GM18511 (cell line): Measurements from ENCODE around the gene POLR2J3.
"Not testable (repeated sequence)": the region's sequence is repeated elsewhere in the genome, so short reads cannot be mapped to it uniquely, and the experiment has no call there.

Experiments used
- ATAC-seq: cut with Tn5 transposase; IDR thresholded peaks from one replicate; pipeline ENCODE4 v1.9.1; 2021; ENCODE audit warnings: mild to moderate bottlenecking, moderate library complexity; ENCODE audit not compliant: unreplicated experiment

POLR2J3 gene

GRCh38 chr7:102572261-102573239, at the start of gene POLR2J3:
TSS of gene POLR2J3 (minus strand) at chr7:102572583. CDS start at chr7:102572521, 62 bp downstream.
- peak; percentile 92 for ATAC-seq

- not testable (repeated sequence) for ATAC-seq
Measured at GRCh38 chr7:102618122-102618521, 45.7 kb upstream of the POLR2J3 start.

- ATAC-seq = peak; percentile 65
Measured at GRCh38 chr7:102616507-102617125, 44.2 kb upstream of the POLR2J3 start, which contains the start of gene RASA4. TSS of gene RASA4 (minus strand) at chr7:102616756. CDS start at chr7:102616689, 67 bp downstream.

- not testable (repeated sequence) for ATAC-seq
Measured at GRCh38 chr7:102615930-102616329, 43.5 kb upstream of the POLR2J3 start.

GRCh38 chr7:102614873-102615272, 42.5 kb upstream of the POLR2J3 start:
- ATAC-seq = not testable (repeated sequence)

GRCh38 chr7:102614346-102614697, 41.9 kb upstream of the POLR2J3 start:
- ATAC-seq = peak; percentile 30

DNA sequence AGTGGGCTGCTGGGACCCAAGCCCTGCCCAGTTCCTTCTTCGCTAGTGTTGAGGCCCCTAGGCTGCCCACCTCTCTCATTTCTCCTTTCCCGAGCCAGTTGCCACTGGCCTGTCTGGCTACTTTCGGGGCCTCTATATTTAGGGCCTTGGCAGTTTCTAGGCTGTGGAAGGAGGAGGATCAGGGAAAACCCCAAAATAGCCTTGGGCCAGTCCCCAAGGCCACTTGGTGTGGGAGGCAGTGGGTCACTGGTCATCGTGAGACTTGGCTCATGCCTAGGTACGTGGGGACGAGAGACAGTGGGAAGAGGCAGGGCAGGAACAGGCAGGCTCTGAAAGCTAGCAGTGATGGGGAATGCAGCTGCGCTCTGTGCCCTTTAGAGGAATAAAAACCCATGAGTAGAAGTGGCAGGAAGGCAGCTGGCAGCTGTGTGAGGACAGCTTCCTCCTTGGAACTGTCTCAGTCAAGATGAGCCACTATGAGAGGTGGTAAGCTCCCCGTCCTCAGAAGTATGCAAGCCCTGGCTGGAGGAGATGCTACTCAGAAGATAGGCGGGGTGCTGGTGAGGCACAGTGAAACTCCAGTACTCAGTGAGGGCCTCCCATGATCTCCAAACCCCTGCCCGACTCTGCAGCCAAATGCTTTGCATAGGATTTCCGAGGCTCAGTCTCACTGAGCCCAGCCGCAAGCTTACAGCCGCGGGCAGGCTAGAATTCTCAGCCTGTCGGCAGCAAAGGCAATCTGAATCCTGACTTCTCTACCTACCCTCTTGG, 41.4 kb upstream of the POLR2J3 start:
- ATAC-seq = peak; percentile 70

DNA sequence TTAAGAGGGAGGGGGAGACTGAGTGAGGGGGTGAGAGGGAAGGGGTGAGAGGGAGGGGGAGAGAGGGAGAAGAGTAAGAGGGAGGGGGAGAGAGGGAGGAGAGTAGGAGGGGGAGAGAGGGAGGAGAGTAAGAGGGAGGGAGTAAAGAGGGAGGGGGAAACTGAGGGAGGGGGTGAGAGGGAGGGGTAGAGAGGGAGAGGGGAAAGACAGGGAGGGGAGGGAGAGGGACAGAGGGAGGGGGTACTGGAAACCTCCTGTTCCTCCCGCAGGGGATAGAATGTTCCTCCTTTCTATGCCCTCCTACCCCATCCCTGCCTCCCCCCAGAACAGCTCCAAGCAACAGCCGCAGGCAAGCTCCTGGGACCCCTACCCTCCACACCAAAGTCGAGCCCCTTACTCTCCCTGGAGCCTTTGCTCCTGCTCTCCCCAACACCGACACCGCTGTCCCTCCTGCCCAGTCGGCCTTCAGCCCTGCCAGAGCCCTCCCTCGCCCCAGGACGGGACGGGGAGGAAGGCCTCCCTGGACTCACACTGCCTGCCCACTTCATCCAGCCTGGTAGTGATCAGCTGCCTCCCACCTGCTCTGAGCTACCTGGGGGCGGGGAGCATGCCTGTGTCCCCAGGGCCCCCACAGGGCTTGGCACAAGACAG, 39.4 kb upstream of the POLR2J3 start:
- not testable (repeated sequence) for ATAC-seq

DNA sequence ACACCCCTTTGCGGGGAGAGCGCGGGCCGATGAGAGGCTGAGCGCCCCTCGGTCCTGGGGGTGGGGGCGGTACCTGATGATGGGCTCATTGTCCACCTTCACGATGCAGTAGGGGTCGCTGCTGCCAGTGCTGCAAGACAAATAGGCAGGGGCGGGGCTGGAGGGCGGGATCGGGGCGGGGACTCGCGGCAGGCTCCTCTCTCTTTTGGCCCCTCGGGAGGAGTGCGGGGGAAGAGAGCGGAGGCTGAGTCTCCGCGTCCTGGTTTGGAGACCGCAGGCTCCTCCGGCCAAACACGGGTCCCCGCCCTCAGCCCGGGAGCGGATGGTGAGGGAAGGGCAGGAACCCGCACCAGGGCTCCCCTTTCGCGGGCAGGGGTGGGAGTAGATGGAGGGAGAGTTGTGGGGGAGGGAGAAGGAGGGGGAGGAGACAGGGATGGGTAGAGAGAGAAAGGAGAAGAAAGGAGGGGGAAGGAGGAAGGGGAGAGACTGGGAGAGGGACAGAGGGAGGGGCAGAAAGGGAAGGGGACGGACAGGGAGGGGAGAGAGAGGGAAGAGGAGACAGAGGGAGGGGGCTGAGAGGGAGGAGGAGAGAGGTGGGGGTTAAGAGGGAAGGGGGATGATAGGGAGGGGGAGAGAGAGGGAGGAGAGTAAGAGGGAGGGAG, 38.8 kb upstream of the POLR2J3 start:
- ATAC-seq = peak; percentile 40

- ATAC-seq = not testable (repeated sequence)
Measured at GRCh38 chr7:102610441-102610840, 38.1 kb upstream of the POLR2J3 start.

DNA sequence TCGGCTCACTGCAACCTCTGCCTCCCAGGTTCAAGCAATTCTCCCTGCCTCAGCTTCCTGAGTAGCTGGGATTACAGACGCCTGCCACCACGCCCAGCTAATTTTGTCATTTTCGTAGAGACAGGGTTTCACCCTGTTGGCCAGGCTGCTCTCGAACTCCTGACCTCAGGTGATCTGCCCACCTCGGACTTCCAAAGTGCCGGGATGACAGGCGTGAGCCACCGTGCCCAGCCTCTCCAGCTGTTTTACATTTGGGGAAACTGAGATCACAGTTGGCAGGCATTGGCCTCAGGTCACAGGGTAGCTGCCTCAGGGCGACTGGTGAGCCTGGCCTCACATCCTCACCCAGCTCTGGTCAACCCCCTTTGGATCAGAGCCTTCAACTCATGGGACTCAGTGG, 37.4 kb upstream of the POLR2J3 start:
- not testable (repeated sequence) for ATAC-seq

DNA sequence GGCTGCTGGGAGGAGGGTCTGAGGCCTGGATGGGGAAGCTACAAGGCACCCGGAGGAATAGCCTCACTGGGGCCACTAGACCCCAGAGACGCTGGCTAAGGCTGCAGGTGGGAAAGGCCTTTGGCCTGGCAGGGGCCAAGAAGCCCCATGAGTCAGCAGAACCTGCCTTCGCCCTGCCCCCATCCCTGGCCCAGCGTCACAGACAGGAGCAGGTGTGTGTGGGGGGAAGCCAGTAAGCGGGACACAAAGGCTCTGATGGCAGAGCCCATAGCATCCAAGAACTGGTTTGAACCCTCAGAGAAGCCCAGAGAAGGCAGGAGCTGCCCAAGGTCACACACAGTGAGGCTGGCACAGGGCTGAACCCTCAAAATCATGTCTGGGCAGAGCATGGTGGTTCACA, 34.5 kb upstream of the POLR2J3 start:
- ATAC-seq = not testable (repeated sequence)

GRCh38 chr7:102604431-102605145, 32.2 kb upstream of the POLR2J3 start:
- ATAC-seq = not testable (repeated sequence)

GRCh38 chr7:102602317-102602716, 29.9 kb upstream of the POLR2J3 start:
- not testable (repeated sequence) for ATAC-seq

DNA sequence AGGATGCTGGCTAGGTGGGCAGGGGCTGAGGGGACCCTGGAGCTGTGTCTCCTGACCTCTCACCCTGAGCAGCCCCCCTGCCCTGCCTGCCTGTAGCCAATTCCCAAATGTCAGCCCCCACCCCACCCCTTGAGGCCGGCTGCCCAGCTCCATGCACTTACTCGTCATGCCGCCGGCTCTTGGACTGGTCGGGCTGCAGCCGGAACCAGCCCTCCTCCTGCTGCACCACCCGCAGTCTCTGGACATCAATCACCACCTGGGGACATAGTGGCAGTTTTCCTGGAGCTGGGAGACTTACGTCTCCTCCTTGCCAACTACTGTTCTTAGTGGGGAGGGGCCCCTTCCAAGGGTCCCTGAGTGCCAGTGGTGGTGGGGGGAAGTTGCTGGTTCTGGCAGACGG, 27.3 kb upstream of the POLR2J3 start:
- not testable (repeated sequence) for ATAC-seq

GRCh38 chr7:102596036-102596435, 23.7 kb upstream of the POLR2J3 start:
- not testable (repeated sequence) for ATAC-seq

- peak; percentile 73 for ATAC-seq
Measured at GRCh38 chr7:102593637-102594334, 21.4 kb upstream of the POLR2J3 start.

DNA sequence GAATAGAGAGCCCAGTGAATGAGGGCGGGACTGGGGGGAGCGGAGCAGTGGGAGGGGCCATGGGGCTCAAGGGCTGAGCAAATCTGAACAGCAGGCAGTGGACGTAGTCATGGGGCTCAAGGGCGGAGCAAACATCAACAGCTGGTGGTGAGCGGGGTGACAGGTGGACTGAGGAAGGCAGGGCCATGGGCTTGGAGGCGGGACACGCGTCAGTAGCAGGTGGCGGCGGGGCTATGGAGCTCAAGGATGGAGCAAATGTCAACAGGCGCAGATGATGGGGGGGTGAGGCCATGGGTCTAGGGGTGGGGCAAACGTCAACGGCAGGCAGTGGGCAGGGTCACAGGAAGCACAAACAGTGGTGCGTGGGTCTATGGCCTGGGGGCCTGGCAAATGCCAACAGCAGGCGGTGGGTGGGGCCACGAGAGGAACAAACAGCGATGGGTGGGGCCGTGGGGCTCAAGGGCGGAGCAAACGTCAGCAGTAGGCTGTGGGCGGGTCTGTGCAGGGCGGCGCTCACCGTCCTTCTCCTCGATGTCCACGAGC, 20.2 kb upstream of the POLR2J3 start:
- peak; percentile 52 for ATAC-seq
